Non-pigmented ciliary epithelial cell (primary cell): Measurements from ENCODE around the gene MMP3.

Experiments
- DNase-seq: peaks from one replicate; pipeline ENCODE4 v3.0.0-alpha.2; 2010; ENCODE audit warnings: low read depth

MMP3 gene

DNA sequence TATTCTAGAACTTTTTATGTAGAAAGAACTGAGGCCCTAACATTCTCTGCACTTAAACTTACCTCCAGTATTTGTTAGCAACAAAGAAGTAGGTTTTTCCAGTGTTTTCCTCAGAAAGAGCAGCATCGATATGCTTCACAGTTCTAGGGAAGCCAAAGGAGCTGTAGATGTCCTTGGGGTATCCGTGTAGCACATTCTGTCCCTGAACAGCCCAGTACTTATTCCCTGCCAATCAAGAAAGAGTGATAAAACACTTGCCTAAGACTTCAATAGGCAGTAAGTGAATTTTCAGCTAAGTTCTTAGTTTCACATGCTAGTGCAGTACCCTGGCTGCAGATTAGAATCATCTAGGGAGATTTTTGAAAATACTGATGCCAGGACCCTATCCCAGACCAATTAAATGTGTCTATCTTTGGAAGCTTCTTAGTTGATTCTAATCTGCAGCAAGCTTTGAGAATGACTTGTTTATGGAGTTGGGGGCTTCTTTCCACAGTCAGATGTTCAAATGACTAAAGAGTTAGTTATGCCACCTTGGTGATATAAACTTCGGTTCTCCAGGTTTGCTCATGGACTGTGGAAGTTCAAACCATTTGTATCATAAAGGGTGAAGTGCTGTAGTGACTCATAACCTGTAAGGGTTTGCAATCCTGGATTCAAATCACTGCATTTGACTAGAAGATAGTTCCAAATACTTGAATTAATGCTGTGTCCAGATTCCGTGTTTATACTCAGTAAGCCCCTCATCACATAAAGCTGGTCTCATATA is 52.0 kb downstream of the MMP3 start:
- DNase-seq, result no peak

DNA sequence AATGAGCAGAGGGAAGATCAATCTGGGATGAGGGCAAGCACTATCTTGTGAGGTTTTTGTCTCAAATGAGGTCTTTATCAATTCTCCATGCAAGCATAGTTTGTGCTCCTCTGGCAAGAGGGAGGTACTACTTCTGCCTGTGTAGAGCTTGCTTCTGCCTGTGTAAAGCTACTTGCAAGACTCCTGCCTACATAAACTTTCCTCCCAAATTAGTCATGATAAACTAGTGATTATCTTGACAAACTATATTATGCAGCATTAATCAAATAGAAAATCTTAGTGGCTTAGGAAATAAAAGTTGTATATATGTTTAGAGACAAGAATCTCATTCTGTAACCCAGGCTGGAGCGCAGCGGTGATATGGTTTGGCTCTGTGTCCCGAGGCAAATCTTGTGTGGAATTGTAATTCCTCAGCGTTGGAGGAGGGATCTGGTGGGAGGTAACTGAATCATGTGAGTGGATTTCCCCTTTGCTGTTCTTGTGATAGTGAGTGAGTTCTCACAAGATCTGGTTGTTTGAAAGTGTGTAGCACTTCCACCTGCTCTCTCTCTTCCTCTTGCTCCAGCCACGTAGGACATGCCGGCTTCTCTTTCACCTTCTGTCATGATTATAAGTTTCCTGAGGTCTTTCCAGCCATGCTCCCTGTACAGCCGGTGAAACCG is 54.9 kb downstream of the MMP3 start:
- no peak for DNase-seq
